ENCODE measurements around the gene MTREX.

MTREX gene

DNA sequence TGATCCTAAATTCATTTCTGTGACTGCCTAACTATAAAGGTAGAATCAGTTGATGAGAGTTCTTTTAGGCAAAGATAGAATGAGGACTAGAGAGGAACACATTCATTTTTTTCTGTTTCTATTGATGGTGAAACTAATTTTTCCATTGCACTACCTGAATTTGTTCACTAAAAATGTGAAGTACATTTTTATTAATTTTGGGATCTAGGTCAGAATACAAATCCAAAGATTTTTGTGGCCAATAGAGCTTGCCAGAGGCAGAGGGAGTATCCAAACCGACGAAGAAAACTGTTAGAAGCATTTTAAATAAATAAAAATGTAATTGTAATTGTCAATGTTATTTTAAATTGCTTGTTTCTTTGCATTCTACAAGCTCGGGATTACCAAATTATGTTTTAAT, 78.1 kb downstream of the MTREX start:
- DNase-seq = no peak

DNA sequence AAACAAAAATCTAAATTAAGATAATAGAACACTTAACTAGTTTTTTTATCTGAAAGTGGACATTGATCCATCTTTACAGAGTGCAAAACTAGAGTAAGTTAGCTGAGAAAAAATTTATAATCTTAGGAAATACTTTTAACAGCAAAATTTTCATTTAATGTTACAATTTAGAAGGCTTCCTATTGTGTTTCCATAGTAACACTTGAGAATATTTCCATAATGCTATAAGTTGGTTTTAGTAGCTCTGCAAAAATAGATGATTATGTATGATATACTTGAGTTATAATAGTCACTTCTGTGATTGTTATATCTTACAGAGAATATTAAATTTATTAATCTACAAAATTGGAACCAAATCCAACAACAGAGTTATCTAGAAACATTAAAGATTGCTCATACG, 78.6 kb downstream of the MTREX start:
- no peak for DNase-seq

DNA sequence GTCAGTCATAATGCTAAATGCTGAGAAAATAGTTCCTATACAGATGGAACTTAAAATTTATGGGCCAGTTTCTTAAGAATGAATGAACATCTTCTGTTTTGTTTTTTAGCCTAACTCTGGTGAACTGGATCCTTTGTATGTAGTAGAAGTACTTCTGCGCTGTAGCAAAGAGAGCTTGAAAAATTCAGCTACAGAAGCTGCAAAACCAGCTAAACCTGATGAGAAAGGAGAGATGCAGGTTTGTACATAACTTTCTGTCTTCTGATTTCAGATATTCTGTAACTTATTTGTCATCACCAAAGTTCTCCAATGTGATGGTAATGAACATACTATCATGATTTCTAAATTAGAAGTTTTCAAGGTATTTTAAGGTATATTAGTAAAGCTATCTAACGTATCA, 80.1 kb downstream of the MTREX start:
- no peak for DNase-seq

DNA sequence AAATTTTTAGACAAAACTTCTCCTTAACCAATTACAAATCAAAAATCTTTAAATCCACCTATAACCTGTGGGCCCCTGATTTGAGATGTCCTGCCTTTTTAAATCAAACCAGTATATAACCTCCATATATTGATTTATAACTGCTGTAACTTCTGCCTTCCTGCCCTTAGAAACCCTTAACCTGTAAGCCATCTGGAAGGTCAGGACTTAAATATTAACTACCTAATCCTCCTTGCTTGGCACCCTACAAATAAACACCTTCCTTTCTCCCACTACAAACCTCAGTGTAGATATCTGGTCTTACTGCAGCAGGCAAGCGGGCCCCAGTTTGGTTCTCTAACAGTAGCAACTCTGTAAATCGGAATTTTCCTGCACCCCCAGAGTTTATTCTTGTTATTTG, 83.9 kb downstream of the MTREX start:
- no peak for DNase-seq

DNA sequence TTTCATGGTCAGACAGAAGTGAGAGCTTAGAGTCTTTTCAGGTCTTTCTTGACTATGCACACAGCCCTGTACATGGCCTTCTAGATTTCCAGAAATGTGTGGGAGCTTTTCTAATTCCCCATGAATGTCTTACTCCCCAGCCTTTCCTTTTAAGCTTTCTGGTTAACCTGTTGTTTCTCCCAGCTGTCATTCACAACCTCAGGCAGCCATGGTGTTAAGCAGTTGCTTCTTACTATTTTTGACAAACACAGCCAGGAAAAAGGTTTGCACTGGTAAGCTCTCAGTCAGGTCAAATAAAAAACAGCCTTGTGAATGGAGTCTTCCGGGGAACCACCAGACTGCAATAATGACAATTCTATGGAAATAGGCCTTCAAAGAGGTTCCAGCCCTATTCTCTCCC, 84.9 kb downstream of the MTREX start:
- DNase-seq = no peak

DNA sequence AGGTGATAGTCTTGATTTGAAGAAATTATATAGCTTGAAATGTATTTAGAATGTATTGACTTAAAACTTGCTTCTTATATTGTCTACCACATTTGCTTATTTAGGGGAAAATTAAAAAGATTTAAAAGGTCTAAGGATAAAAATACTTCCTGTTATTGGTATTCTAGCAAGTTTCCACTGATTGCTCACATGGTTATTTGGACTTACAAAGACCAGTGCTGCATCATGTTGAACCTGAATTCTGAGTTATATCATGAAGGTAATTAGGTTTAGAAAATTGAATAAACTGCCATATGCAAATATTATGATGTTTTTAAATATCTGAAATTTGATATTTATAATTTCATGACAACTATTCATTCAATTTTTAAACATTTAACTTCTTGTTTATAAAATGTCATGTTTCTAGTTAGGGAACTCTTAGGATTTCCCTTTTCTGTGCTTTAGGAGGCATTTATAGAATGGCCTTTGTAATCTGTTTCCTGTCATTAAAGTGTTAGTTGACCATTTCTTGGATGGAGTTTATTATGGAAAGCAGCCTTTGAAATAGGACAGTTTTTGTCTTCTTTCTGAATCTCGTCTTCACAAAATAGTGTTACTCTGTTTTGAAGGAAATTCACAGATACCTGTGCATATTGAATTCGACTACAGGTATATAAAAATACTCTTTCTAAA, 85.8 kb downstream of the MTREX start:
- no peak for DNase-seq

DNA sequence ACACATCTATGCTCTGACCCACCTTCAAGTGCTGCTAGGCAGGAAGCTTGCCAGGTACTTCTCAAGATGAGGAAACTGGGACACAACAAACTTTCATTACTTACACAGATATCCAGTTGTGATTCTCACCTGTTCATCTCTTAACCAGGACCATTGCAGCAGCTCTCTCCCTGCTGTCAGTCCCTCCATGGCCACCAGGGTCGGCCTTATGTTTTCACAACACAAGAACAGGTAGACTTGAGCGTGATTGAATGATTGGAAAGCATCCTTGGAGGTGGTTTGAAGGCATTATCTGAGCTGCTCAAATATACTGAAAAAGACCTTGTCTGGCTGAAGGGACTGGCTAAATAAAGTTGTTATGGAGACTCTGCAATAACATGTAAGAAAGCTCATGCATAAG, 94.4 kb downstream of the MTREX start:
- DNase-seq = no peak

DNA sequence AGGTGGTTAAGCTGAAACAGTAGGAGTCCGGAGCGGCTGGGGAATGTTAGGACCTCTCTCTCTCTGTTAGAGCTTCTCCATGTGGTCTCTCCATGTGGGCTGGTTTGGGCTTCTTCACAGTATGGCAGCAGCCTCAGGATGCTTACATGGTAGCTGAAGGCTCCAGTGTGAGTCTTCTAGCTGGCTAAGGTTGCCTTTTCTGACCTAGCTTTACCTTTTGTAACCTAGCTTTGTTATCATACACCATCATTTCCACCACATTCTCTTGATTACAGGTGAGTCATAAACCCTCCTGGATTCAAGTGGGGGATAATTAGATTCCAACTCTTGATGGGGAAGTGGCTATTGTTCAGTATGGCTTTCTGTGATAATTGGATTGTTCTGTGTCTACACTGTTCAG, 98.5 kb downstream of the MTREX start:
- no peak for DNase-seq

DNA sequence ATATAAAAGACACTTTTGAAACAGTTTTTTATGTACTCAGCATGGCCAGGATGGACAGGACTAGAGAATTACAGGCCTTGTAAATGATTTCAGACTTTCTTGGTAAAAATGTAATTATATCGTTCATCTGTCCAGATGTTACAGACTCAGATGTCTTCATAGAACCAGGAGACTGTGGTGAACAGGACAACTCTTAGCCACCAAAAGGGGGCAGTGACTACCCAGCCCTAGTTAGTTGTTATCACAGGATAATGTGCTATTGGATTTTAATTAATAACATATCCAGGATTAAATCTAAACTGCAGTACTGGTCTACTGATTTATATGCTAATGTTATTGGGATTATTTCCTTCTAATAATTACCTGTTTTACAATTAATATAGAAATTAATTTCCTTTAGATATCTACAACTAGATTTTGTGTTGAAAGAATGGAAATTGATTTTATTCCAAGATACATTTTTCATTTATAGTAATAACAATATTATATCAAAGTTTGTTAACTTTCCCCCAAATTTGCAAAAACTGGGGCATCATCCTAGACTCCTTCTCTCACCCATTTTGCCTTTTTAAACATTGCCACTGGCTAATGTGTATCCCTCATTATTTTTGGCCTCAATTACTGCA, 99.4 kb downstream of the MTREX start:
- DNase-seq = no peak

DNA sequence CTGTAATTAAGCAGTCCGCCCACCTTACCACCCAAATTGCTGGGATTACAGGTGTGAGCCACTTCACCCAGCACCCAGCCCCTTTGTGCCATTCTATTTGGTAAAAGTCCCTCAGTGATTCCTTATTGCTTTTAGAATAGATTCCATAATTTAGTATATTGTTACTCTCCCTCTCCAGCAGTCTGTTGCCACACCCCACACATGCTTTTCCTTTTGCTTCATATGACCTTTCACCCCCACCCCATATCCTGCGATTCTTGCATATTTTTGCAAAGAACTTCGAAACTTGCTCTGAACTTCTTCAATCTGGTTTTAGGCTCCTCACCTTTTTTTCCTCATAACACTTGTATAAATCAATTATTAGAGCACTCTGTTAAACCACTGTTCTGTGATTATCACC, 100.2 kb downstream of the MTREX start:
- no peak for DNase-seq

DNA sequence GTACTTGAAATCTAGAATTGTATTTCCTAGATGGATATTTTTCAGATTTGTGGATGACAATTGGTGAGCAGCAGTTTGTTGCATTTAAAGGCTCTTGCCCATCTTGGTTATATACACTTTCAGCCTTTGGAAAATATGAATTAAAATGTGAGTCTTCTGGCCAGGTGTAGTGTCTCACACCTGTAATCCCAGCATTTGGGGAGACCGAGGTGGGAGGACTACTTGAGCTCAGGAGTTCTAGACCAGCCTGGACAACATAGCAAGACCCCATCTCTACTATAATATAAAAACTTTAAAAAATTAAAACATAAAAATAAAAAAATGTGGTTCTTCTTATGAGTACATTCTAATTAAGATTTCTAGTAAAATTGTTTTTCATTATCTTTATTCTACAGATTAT, 102.0 kb downstream of the MTREX start:
- no peak for DNase-seq

DNA sequence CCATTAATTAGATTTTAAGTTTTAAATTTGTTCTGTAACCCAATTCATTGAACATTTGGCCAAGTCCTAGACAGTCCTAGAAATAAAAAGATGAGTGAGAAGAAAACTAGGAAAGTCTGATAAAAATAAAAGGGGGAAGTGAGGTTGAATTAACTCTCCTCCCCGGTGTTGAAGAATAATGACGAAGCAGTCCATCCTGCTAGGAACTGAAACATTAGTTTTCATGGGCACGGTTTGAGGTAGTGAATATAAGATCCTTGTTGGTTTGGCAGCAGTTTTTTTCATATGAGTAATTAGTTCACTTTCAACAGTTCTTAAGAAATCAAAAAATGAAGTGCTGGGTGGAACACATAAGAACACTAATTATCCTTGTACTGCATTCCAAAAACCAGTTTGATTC, 103.1 kb downstream of the MTREX start:
- DNase-seq = no peak

DNA sequence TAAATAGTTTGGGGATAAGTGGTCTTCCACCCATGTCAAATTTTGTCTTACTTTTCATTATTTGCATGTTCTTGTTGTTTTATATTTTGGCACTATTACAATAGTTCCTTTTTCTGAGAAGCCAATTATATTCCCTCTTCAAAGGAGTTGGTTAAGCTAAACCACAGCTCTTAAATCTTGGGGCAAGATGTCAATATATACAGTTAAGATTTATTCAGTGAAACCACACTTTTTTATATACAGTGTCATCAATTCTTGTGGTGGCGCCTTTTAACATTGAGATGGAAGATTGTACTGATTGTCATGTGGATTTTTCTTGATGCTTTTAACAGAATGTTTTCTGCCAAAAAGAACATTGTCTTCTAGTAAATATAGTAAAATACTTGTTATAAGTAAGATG, 104.1 kb downstream of the MTREX start:
- DNase-seq = no peak

DNA sequence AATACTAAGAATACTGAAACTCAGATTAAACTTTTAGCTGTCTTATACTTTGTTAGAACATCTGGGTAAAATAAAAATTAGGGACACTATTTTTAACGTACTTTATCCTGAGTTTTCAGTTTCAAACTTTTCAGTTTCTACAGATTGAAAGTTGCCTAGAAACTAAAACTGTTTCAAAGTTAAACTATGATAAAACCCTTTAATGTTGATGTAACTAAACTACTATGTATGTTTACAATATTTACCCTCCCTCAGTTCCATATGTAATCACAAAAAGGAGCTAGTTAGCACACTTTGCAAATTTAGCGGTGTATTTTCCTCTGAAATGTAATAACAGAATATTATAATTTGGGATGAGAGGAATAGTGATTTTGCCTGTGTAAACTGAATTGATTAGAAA, 105.9 kb downstream of the MTREX start:
- no peak for DNase-seq

DNA sequence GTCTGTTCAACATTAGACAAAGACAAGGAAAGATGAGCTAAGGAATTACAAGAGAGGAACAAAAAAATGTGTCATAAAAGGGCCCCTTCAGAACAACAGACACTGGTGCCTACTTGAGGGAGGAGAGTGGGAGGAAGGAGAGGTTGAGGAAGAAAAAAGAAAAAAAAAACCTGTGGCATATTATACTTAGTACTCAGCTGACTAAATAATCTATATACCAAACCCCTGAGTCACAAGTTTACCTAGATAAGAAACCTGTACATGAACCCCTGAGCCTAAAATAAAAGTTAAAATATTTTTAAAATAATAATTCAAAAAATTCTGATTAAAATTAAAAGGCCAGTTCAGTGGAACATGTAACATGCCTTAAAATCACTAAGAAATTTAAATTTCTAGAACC, 107.3 kb downstream of the MTREX start:
- DNase-seq = no peak

DNA sequence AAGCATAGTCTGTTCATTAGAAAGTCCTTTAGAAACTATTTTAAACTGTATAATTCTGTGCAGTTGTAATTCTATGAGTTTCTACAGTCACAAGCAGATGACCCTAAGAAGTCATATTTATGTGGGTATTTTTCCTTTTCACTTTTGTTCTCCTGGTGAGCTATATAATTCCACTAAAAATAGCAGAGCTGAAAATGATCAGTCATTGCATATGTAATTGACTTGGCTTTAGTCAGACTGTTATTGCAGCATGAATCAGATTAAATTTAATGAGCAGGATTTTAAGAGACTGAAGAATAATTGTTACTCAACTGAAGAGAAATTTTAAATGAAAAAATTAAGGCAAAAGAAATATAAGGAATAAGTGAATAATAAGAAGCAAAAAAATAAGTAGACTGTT, 108.5 kb downstream of the MTREX start:
- DNase-seq = no peak

DNA sequence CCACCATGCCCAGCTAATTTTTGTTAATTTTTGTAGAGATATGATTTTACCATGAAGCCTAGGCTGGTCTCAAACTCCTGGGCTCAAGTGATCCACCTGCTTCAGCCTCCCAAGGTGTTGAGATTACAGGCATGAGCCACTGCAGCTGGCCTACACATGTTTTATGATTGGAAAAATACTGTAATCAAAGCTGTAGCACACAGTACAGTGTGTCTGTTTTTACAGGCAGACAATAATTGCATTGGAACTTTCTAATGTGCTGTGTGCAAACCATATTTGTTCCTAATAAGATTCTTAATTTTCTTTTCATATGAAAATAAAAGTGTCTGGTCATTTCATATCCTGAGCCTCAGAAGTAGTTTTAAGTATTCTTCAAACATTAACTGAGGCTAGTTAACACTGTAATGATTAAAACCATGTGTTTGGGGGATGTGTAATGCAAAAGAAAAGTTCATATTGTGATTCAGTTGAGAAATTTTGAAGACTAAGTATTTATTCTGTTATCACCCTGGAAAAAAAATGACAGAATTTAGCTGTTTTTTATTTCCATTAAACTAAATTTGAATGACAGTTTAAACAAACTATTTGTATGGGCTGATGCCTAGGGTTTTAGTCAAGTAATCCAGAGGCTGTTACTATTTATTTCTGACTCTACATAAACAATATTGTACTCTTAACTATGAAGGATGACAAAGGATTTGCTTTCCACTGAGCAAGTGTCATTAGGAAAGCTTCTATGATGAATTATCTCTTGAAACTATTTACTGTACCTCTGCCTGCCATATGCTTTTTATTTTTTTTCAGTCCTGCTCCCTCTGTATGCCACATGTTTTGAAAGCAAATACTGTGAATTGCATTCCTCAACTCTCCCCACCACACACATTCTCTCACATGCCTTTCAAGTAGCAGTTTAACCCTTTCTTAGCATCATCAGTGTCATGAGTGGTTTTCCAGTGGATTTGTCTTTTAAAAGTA, 111.5 kb downstream of the MTREX start:
- no peak for DNase-seq

DNA sequence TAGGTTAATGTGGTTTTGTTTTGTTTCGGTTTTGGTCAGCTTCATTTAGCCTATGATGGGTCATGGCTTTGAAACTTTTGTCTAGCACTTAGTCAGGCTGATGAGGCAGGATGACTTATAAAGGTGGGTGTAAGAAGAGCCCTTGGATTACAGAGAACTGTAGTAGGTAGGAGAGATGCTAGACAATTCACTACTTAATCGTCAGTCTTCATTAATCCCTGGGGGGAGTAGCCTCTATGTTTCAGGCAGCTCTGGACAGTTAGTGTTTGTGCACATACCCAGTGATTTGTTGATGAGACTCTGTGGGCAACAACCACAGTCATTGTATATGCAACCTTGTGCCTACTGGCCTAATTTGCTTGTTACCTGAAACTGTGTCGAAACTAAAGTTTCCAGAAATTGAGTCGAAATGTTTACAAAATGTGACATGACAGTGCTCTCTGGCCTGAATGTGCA, 113.3 kb downstream of the MTREX start:
- DNase-seq = no peak

DNA sequence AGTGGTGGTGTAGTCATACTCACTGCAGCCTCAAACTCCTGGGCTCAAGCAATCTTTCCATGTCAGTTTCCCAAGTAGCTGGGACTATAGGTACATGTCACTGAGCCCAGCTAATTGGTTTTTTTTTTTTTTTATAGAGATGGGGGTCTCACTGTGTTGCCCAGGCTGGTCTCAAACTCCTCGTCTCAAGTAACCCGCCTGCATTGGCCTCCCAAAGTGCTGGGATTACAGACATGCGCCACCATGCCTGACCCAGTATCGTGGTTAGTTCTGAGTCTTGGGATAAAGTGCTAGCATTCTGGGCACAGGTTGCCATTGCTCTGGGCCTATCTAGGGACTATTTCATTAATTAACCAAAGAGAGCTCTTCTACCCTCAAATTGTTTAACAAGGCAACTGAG, 118.7 kb downstream of the MTREX start:
- no peak for DNase-seq

DNA sequence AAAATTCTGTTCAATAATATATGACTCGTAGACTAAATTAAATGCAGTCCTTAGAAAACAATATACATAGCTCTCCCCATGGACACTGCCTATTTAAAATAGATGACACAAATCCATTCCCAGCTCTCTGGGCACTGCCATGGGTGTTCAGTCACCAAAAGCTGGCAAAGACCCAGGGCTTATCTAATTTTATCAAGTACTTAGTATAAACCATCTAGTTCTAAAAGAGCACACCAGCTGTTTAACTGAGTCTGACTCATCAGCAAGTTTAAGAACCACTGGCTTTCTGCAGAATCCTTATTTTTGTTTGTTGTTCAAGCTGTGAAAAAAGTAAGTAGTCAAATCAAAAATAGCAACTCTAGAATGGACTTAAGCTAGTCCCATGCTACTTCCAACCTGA, 119.4 kb downstream of the MTREX start:
- no peak for DNase-seq

DNA sequence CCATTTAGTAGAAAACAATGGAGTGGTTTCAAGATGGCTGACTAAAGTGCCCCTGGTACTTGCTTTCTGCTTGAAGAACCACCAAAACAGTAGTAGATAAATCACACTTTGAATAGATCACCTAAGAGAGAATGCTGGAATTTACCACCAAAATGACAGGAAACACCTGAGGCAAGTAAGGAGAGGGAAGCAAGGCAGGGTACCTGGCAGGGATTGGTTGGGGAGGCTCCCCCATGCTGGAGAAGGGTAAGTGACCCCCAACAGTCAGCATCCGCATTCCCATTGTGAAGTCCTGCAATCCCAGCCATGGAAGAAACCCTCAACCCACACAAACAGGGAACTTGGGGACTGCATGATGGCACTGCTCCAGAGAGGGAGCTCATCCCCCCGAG, 121.4 kb downstream of the MTREX start:
- no peak for DNase-seq

DNA sequence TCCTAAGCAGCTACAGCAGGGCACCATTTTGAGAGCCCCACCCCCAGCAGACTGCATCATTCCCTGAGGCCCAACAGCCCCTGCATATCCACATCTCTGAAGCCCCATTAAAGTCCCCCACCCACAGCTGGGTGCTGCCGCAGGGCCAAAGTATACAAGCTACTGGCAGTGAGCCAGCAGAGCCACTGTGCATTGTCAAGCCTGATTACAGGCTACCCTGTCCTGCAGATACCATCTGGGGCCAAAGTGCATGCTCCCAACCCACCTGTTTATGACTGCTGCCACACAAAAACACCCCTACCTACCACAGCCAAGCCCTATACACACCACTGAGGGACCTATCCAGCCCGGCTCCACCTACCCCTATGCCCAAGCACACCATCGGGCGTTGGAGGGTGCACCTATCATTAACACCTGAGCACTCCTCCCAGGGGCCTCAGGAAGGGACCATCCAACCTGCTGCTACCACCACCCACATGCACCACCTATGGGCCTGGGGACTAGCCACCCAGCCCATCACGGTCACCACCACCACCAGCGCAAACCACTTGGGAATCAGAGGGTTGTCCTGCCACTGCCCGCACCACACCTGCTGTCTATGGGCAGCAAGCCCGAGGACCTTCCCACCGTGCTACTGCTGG, 121.9 kb downstream of the MTREX start:
- no peak for DNase-seq

DNA sequence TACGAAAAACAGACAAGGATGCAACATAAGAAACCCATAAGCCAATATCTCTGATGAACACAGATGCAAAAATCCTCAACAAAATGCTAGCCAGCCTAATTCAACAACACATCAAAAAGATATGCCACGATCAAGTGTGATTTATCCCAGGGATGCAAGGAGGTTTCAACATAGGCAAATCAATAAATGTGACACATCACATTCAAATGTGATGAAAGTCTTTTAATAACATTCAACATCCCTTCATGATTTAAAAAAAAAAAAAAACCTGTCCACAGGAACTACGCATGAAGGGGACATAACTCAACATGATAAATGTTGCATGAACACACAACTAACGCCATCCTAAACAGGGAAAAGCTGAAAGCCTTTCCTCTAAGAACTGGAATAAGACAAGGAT, 124.8 kb downstream of the MTREX start:
- DNase-seq = no peak

DNA sequence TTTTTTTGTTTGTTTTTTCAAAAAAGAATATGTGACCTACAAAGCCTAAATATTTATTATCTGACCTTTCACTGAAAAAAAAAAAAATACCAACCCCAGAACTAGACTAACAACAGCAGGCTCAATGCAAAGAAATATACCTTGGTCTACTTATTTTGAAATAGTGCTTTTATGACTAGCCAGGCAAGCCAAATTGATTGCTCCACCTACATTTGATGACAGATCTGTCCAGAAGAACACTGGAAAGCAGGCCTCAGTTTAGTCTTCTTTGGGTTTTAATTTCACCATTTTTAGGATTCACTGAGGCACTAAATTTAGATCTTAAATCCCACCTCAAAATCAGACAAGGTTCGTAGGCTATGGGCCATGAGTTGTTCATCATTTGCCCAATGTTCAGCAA, 129.7 kb downstream of the MTREX start:
- DNase-seq = no peak

All from NCI-H1092 treated with DMSO at 0.1 percent for 48 hours (cell line).